ENCODE data around the gene RNF103. TPM values are rescaled to one million over a fixed set of nuclear protein-coding genes. Genes with fewer than 3 reads are reported as not detected.
"Not testable (repeated sequence)": the region's sequence is repeated elsewhere in the genome, so short reads cannot be mapped to it uniquely, and the experiment has no call there.

The RNF103 gene
- total and polyA plus RNA-seq, 4 donors: 15.4 to 38.2 (median 19.4) TPM

GRCh38 chr2:86592547-86593230 is 31.0 kb downstream of the RNF103 start:
- H3K9me3 ChIP-seq (ENCODE audit: control insufficient read depth in 4 of 4, low read length in 3 of 4): no peaks in the 10 kb centered on the region
- H3K4me3 ChIP-seq (ENCODE audit: low read depth in 1 of 3, low read length in 3 of 3): no peak overlapping the region
- no peaks in the 10 kb centered on the region for H3K36me3 ChIP-seq (ENCODE audit: control insufficient read depth in 4 of 4, insufficient read depth in 3 of 4, low read depth in 1 of 4, low read length in 3 of 4)
- H3K9ac ChIP-seq (ENCODE audit: low read depth in 1 of 2, low read length in 2 of 2): no peak overlapping the region
- no peaks in the 10 kb centered on the region for H3K4me1 ChIP-seq (ENCODE audit: control insufficient read depth in 4 of 4, insufficient read depth in 4 of 4, low read length in 3 of 4)
- H3K27me3 ChIP-seq (ENCODE audit: control insufficient read depth in 4 of 4, insufficient read depth in 4 of 4, low read length in 3 of 4): no peaks in the 10 kb centered on the region
- 32% methylated on average over 3 of the region's 3 CpGs for WGBS
- no peak for DNase-seq (ENCODE audit: low spot score)
- TF ChIP-seq RAD21 (IDR thresholded peaks at IDR 0.05): no peak
- TF ChIP-seq EGR1 (IDR thresholded peaks at IDR 0.05; ENCODE audit: low read depth in 2 of 2): no peak
- TF ChIP-seq HNF4G (IDR thresholded peaks at IDR 0.05): no peak
- no peak for TF ChIP-seq NR2F2 (IDR thresholded peaks at IDR 0.05)
- TF ChIP-seq FOXA2 (IDR thresholded peaks at IDR 0.05): no peak
- no peak for TF ChIP-seq ATF3 (IDR thresholded peaks at IDR 0.05)
- no peak for TF ChIP-seq SP1 (IDR thresholded peaks at IDR 0.05)
- no peak for TF ChIP-seq FOXA1 (IDR thresholded peaks at IDR 0.05)
- no peak for TF ChIP-seq HNF4A (conservative IDR thresholded peaks at IDR 0.05)
- no peak for TF ChIP-seq TAF1 (conservative IDR thresholded peaks at IDR 0.05)
- TF ChIP-seq, protein P1, sequence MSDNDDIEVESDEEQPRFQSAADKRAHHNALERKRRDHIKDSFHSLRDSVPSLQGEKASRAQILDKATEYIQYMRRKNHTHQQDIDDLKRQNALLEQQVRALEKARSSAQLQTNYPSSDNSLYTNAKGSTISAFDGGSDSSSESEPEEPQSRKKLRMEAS (IDR thresholded peaks at IDR 0.05): no peak
- no peak for TF ChIP-seq GABPA (IDR thresholded peaks at IDR 0.05 in 1 of 2, conservative IDR thresholded peaks at IDR 0.05 in 1 of 2)
- TF ChIP-seq ZBTB33 (IDR thresholded peaks at IDR 0.05): no peak
- no peak for TF ChIP-seq RXRA (IDR thresholded peaks at IDR 0.05)
- TF ChIP-seq YY1 (IDR thresholded peaks at IDR 0.05): no peak
- TF ChIP-seq CTCF (IDR thresholded peaks at IDR 0.05; ENCODE audit: low read depth, low read length, missing input control): no peak
- TF ChIP-seq JUND (IDR thresholded peaks at IDR 0.05): no peak
- no peak for TF ChIP-seq REST (IDR thresholded peaks at IDR 0.05)
- H3K27ac ChIP-seq (ENCODE audit: low read depth in 1 of 2, low read length in 2 of 2): no peak overlapping the region

DNA sequence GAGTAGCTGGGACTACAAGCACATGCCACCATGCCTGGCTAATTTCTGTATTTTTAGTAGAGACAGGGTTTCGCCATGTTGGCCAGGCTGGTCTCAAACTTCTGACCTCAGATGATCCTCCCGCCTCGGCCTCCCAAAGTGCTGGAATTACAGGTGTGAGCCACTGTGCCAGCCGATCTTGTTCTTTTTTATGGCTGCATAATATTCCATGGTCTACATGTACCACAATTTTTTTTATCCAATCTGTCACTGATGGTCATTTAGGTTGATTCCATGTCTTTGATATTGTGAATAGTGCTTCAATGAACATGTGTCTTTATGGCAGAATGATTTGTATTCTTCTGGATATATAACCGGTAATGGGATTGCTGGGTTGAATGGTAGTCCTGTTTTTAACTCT is 34.0 kb downstream of the RNF103 start:
- H3K9me3 ChIP-seq (ENCODE audit: control insufficient read depth in 4 of 4, low read length in 3 of 4); H3K27ac ChIP-seq (ENCODE audit: low read depth in 1 of 2, low read length in 2 of 2); DNase-seq (ENCODE audit: low spot score); H3K36me3 ChIP-seq (ENCODE audit: control insufficient read depth in 4 of 4, insufficient read depth in 3 of 4, low read depth in 1 of 4, low read length in 3 of 4); H3K4me3 ChIP-seq (ENCODE audit: low read depth in 1 of 3, low read length in 3 of 3); H3K9ac ChIP-seq (ENCODE audit: low read depth in 1 of 2, low read length in 2 of 2); H3K27me3 ChIP-seq (ENCODE audit: control insufficient read depth in 4 of 4, insufficient read depth in 4 of 4, low read length in 3 of 4); H3K4me1 ChIP-seq (ENCODE audit: control insufficient read depth in 4 of 4, insufficient read depth in 4 of 4, low read length in 3 of 4): not testable (repeated sequence)
- 97% methylated on average over 5 of the region's 5 CpGs for WGBS

Data from liver (tissue), 9 donors.